SKM-1 (cell line): ENCODE data around the gene RIC8B.

Source experiments
- DNase-seq: peaks from one replicate; lab custom pipeline; 2025; ENCODE audit not compliant: unreplicated experiment; lab: John Stamatoyannopoulos, UW

The RIC8B gene

GRCh38 chr12:106801167-106801708, 26.8 kb downstream of the RIC8B start:
- no peak for DNase-seq

GRCh38 chr12:106801830-106802533, 27.5 kb downstream of the RIC8B start:
- no peak for DNase-seq

GRCh38 chr12:106804668-106805067, 30.2 kb downstream of the RIC8B start:
- no peak for DNase-seq

- DNase-seq = no peak
Measured at GRCh38 chr12:106814714-106815113, 40.2 kb downstream of the RIC8B start.

GRCh38 chr12:106815741-106816140, 41.3 kb downstream of the RIC8B start:
- DNase-seq = no peak

- no peak for DNase-seq
Measured at GRCh38 chr12:106816231-106816630, 41.7 kb downstream of the RIC8B start.

- no peak for DNase-seq
Measured at GRCh38 chr12:106819991-106820390, 45.5 kb downstream of the RIC8B start.

GRCh38 chr12:106831699-106832098, 57.2 kb downstream of the RIC8B start:
- no peak for DNase-seq

- DNase-seq = no peak
Measured at GRCh38 chr12:106837782-106838181, 63.3 kb downstream of the RIC8B start.

- DNase-seq = no peak
Measured at GRCh38 chr12:106839333-106839732, 64.9 kb downstream of the RIC8B start.

- DNase-seq = no peak
Measured at GRCh38 chr12:106840243-106840642, 65.8 kb downstream of the RIC8B start.

- DNase-seq = no peak
Measured at GRCh38 chr12:106841510-106842302, 67.2 kb downstream of the RIC8B start.

GRCh38 chr12:106845902-106846301, 71.4 kb downstream of the RIC8B start:
- DNase-seq = no peak

- no peak for DNase-seq
Measured at GRCh38 chr12:106847861-106848260, 73.4 kb downstream of the RIC8B start.

GRCh38 chr12:106851306-106851705, 76.8 kb downstream of the RIC8B start:
- DNase-seq = no peak

GRCh38 chr12:106854723-106855122, 80.2 kb downstream of the RIC8B start:
- no peak for DNase-seq

- no peak for DNase-seq
Measured at GRCh38 chr12:106855221-106855758, 80.8 kb downstream of the RIC8B start.

GRCh38 chr12:106861984-106862916, 87.8 kb downstream of the RIC8B start:
- DNase-seq = no peak

- no peak for DNase-seq
Measured at GRCh38 chr12:106863189-106863588, 88.7 kb downstream of the RIC8B start.

- no peak for DNase-seq
Measured at GRCh38 chr12:106865683-106866082, 91.2 kb downstream of the RIC8B start.
